Hippocampal formation (tissue), 2 donors: ENCODE measurements around the gene MPZL1.
A peak's percentile ranks its signal among the peaks of the same experiment; 100 is the strongest.
"Not testable (repeated sequence)": the region's sequence is repeated elsewhere in the genome, so short reads cannot be mapped to it uniquely, and the experiment has no call there.

Experiments used
- DNase-seq, 2 donors: peaks; one replicate each; lab custom pipeline; 2025; lab: John Stamatoyannopoulos, UW

MPZL1 gene

DNA sequence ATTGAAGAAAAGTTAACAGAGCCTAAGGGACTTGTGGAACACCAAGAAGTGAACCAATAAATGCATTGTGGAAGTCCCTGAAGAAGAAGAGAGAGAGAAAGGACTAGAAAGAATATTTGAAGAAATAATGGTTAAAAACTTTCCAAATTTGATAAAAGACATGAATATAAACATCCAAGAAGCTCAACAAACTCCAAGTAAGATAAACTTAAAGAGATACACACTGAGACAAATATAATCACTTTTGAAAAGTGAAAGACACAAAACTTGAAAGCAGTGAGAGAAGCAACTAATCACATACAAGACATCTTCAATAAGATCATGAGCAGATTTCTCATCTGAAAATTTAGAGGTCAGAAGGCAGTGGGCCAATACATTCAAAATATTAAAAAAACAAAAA, 91.2 kb downstream of the MPZL1 start:
- no peak for DNase-seq

GRCh38 chr1:167815650-167816049, 93.9 kb downstream of the MPZL1 start:
- DNase-seq = no peak

DNA sequence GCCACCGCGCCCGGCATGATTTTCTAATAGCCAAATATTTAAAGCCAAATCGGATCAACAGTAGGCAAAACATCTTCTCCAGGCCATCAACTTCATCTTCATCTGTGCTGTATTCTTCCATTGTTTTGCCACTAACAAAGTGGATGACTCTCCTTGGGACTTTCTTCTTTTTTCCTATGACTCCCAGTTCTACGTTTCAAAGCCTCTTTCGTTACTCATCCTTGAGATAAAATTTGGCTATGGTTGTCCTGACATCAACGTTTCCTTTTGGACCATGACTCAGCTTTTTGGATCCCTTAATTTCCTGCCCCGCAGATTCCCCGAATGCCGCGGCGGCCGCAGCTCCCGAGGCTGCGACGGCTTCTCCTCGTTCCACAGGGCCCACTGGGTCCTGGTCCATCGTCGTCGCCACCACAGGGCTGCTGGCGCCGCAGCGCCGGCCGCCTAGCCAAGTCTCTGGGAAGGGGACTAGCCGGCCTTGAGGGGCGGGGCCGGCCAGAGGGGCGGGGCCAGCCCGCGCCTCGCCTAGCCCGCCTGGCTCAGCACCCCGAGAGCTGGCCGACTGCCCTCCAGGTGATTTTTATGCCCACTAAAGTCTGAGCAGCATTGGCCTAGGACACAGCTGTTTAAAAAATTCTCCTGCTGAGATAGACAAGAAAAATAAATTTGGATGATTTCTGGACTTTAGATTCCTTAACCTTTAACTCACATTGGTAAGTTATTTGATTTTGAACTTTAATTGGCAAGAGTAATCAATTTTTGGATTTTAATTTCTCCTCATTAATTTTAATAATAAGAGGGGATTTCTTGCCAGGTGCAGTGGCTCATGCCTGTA, 98.3 kb downstream of the MPZL1 start:
- DNase-seq = peak; percentile 6 to 40

- no peak for DNase-seq
Observed at GRCh38 chr1:167820684-167821355, 99.0 kb downstream of the MPZL1 start.

DNA sequence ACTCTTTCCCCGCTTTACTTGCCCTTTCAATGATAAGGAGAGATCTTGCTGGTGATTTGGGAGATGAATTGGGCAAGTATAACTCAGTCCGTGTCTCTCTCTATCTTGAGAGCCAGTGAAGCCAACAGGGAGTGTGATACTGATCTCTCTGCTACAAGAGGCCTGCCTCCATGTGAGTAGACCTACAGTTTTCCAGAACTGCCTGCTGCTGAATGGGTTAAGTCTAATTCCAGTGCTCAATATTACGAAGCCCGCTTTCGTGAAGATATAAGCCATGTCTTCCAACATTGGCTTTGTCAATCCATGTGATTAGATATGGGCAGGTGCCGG, 99.5 kb downstream of the MPZL1 start:
- no peak for DNase-seq

DNA sequence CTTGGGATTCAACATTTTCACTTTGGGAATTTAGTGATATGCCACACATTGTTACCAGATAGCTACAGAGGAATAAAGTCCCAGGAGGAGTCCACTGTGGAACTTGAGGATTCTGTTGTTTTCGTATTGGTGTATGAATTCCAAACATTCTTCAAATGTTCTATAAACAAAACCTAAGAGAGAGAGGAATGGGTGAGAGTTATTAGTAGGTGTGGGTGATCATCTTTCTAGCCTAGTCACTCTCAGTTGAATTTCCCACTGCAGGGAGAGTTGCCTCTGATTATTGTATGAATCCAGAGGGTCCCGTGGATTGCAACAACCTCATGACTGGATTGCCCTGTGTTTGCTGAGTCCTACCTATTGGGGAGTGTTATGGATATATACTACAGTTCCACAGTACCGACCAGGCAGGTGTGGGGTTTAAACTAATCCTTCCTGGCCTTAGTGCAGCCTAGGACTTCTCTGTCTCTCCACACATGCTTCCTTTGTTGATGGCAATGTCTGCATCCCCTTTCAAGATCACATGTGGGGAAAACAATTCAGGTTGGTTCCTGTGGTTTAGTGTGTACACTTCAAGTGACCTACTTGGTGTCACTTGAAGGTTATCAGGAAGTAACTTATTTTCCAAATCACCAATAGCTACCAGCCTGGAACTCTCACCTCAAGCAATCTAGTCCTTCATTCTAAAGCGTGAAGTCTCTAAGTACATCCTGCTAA, 100.3 kb downstream of the MPZL1 start:
- DNase-seq = no peak

- DNase-seq = no peak
Observed at GRCh38 chr1:167824163-167824794, 102.5 kb downstream of the MPZL1 start.

DNA sequence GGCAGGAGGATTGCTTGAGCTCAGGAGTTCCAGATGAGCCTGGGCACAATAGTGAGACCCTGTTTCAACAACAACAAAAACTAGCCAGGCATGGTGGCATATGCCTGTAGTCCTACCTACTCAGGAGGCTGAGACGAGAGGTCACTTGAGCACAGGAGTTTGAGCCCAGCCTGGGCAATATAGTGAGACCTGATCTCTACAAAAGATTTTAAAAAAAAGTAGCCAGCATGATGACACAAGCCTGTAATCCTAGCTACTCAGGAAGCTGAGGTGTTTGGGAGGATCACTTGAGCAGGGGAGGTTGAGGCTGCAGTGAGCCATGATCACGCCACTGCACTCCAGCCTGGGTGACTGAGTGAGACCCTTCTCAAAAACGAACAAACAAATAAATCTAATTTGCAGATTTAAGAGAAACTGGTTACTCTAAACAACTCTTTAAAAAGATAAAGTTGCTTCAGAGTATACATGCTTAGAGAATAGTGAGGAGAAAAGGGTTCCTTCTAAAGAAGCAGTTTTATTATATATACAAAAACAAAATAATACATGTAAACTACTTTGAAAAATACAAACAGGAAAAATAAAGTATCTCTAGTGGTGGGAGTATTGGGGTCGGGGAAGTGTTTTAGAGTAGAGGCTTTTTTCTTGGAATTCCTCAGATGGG, 103.8 kb downstream of the MPZL1 start:
- no peak for DNase-seq

- no peak for DNase-seq
Observed at GRCh38 chr1:167826127-167826526, 104.3 kb downstream of the MPZL1 start.

DNA sequence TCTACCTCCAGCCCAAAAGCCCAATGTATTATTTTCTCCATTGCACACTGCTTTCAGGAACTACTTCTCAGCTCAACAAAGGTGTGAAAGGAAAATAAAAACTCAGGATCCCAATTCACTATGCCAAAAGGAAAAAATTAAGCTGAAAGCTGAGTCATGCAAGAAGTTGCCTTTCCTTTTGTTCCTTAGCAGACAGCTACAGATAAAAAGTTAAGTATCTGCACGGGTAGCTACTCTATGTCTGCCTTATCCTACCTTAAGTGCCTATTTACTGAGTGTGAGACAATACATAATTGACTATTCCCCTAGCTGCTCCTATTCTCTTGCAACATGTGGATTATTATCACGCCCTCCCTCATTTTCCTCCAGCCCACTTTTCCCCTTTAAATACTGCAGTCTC, 108.1 kb downstream of the MPZL1 start:
- DNase-seq = no peak

- not testable (repeated sequence) for DNase-seq
Observed at GRCh38 chr1:167830668-167831067, 108.9 kb downstream of the MPZL1 start.

GRCh38 chr1:167832693-167833092, 110.9 kb downstream of the MPZL1 start:
- no peak for DNase-seq

GRCh38 chr1:167833904-167834303, 112.1 kb downstream of the MPZL1 start:
- no peak for DNase-seq

- DNase-seq = no peak
Observed at GRCh38 chr1:167836197-167836596, 114.4 kb downstream of the MPZL1 start.

- no peak for DNase-seq
Observed at GRCh38 chr1:167837326-167837725, 115.5 kb downstream of the MPZL1 start.

DNA sequence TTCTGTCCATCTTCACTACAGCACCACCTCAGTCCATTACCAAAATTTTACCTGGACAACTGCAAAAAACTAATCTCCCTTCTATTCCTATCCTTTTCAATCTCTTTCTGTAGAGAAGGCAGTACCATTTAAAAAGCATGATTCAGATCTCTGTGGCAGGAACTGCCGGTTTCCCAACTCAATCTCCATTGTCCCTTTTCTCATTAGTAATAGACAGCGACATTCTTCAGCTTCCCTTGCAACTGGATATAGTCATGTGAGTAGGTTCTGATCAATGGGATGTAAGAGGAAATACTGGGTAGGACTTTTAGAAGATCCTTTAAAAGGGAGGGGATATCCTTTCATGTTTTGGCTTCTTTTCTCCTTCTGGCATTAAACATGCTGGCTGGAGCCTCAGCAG, 117.2 kb downstream of the MPZL1 start:
- no peak for DNase-seq
